Activated CD8-positive, alpha-beta memory T cell treated with anti-CD3 and anti-CD28 coated beads, Interleukin-2, amount 50 U/mL, for 24 hours (primary cell): Measurements from ENCODE around the gene PRDM5.
"Not testable (repeated sequence)": the region's sequence is repeated elsewhere in the genome, so short reads cannot be mapped to it uniquely, and the experiment has no call there.

Experiments
- DNase-seq: peaks from one replicate; pipeline ENCODE4 v3.0.0-alpha.2; 2020; ENCODE audit errors: extremely low read depth

The PRDM5 gene

DNA sequence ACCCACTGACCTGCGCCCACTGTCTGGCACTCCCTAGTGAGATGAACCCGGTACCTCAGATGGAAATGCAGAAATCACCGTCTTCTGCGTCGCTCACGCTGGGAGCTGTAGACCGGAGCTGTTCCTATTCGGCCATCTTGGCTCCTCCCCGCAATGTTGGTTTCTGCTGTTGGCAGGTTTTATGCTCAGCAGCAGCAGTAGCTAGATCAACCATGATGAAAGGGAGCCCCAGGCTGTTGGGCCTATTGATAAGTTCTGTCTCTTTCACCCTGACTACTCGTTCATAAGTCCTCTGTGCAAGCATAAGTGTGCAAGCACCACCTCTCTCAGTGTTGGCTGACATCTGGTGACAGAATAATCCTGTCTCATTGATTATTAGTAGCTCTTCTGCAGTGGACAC is 274.2 kb downstream of the PRDM5 start:
- not testable (repeated sequence) for DNase-seq
